ENCODE measurements around the gene ENG.

ENG gene

GRCh38 chr9:127876026-127876763 lies 21.7 kb upstream of the ENG start:
- Histone ChIP-seq H3K4me3 (ENCODE audit: low read depth, low read length) (no peak overlapping the region), H3K27me3 (no peaks in the 10 kb centered on the region), H3K36me3 (peaks cover 4% of the 10 kb centered on the region; the same call in 1 of the 2 replicates), H3K9me3 (no peaks in the 10 kb centered on the region), H3K4me1 (peaks cover 4% of the 10 kb centered on the region)
- no peak for DNase-seq
- TF ChIP-seq CTCF (IDR thresholded peaks at IDR 0.05; ENCODE audit: low read depth, low read length) = no peak

DNA sequence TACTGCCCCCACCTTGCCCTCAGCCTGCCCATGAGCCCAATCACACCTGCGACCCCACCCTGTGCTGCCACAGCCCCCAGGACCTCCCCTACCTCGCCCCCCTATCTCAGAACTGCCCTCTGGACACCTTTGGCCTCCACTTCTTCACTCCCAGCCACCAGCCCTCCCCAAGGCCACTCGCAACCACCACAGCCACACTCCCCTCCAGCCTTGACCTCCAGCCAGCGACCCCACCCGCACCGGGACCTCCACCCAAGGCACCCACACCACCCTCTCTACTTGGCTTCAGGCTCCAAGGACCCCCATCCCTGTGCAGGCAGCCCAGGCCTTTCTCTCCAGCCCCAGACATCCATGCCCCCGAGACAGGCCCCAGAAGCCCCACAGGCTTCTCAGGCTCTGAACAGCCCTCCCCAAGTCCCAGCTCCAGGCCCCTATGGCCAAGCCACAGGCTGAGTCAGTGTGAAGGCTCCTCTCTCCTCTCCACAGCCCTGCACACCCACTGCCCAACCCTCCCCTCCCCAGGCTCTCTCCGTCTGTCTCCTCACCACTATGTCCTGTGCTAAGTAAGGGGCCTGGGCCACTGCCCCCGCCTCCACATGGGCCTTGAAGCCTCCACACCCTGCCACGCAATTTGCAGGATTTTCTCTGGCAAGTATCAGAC lies 21.0 kb upstream of the ENG start:
- H3K4me1 ChIP-seq = peaks cover 4% of the 10 kb centered on the region
- peaks cover 4% of the 10 kb centered on the region; the same call in 1 of the 2 replicates for H3K36me3 ChIP-seq
- no peak for TF ChIP-seq CTCF (IDR thresholded peaks at IDR 0.05; ENCODE audit: low read depth, low read length)
- H3K4me3 ChIP-seq (ENCODE audit: low read depth, low read length) = no peak overlapping the region
- DNase-seq = no peak
- no peaks in the 10 kb centered on the region for H3K27me3 ChIP-seq
- no peaks in the 10 kb centered on the region for H3K9me3 ChIP-seq

- Histone ChIP-seq H3K9me3 (no peaks in the 10 kb centered on the region), H3K4me3 (ENCODE audit: low read depth, low read length) (no peak overlapping the region), H3K36me3 (peaks cover 4% of the 10 kb centered on the region; the same call in 1 of the 2 replicates), H3K27me3 (no peaks in the 10 kb centered on the region), H3K4me1 (peaks cover 4% of the 10 kb centered on the region)
- DNase-seq = no peak
- TF ChIP-seq CTCF (IDR thresholded peaks at IDR 0.05; ENCODE audit: low read depth, low read length) = no peak
These were observed 20.1 kb upstream of the ENG start for GRCh38 chr9:127874301-127875221.

GRCh38 chr9:127873886-127874285 lies 19.4 kb upstream of the ENG start:
- Histone ChIP-seq H3K9me3 (no peaks in the 10 kb centered on the region), H3K4me3 (ENCODE audit: low read depth, low read length) (no peak overlapping the region), H3K4me1 (peaks cover 4% of the 10 kb centered on the region), H3K27me3 (no peaks in the 10 kb centered on the region), H3K36me3 (peaks cover 4% of the 10 kb centered on the region; the same call in 1 of the 2 replicates)
- no peak for TF ChIP-seq CTCF (IDR thresholded peaks at IDR 0.05; ENCODE audit: low read depth, low read length)
- DNase-seq = peak; percentile 50

GRCh38 chr9:127873223-127873691 lies 18.8 kb upstream of the ENG start:
- no peaks in the 10 kb centered on the region for H3K9me3 ChIP-seq
- no peak for DNase-seq
- no peaks in the 10 kb centered on the region for H3K27me3 ChIP-seq
- no peak for TF ChIP-seq CTCF (IDR thresholded peaks at IDR 0.05; ENCODE audit: low read depth, low read length)
- H3K4me1 ChIP-seq = peaks cover 4% of the 10 kb centered on the region
- peaks cover 4% of the 10 kb centered on the region; the same call in 1 of the 2 replicates for H3K36me3 ChIP-seq
- no peak overlapping the region for H3K4me3 ChIP-seq (ENCODE audit: low read depth, low read length)
